ENCODE results near the gene PIK3C3.

PIK3C3 gene

DNA sequence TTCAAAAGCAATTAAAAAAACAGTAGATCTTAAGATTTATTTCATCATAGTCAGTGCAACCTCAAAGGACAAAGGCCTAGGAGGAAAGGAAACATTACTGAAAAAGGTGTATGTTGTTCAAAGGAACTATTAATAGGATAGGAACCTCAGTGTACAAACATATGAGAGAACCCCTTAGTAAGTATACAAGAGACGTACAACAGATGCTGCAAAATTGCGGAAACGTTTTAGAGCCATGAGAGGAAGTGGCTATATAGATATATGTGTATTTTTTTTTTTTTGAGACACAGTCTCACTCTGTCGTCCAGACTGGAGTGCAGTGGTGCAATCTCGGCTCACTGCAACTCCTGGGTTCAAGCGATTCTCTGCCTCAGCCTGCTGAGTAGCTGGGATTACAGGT, 22.2 kb downstream of the PIK3C3 start:
- no peak overlapping the region for H3K27ac ChIP-seq (ENCODE audit: low read depth, low read length)
- H3K9me3 ChIP-seq (ENCODE audit: insufficient read depth, low read length): no peaks in the 10 kb centered on the region
- TF ChIP-seq, protein P1, sequence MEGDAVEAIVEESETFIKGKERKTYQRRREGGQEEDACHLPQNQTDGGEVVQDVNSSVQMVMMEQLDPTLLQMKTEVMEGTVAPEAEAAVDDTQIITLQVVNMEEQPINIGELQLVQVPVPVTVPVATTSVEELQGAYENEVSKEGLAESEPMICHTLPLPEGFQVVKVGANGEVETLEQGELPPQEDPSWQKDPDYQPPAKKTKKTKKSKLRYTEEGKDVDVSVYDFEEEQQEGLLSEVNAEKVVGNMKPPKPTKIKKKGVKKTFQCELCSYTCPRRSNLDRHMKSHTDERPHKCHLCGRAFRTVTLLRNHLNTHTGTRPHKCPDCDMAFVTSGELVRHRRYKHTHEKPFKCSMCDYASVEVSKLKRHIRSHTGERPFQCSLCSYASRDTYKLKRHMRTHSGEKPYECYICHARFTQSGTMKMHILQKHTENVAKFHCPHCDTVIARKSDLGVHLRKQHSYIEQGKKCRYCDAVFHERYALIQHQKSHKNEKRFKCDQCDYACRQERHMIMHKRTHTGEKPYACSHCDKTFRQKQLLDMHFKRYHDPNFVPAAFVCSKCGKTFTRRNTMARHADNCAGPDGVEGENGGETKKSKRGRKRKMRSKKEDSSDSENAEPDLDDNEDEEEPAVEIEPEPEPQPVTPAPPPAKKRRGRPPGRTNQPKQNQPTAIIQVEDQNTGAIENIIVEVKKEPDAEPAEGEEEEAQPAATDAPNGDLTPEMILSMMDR (IDR thresholded peaks at IDR 0.05; ENCODE audit: insufficient read depth, low read length, poor library complexity, severe bottlenecking): no peak
- TF ChIP-seq EZH2phosphoT487 (conservative IDR thresholded peaks at IDR 0.05; ENCODE audit: low read length): no peak
- 0 out of 2 replicates have a peak, but pooled peaks cover 3% of the 10 kb centered on the region for H3K36me3 ChIP-seq (ENCODE audit: low read length)
- H3K4me3 ChIP-seq (ENCODE audit: insufficient read depth, low read length, poor library complexity, severe bottlenecking): no peak overlapping the region
- no peaks in the 10 kb centered on the region for H3K9me2 ChIP-seq (replicated peaks; ENCODE audit: insufficient read depth, low read length)
- no peaks in the 10 kb centered on the region for H3F3A ChIP-seq (ENCODE audit: insufficient read depth)
- H3K27me3 ChIP-seq (ENCODE audit: low read length): no peaks in the 10 kb centered on the region
- no peak overlapping the region for H2AFZ ChIP-seq (ENCODE audit: low read depth, low read length, severe bottlenecking)
- H3K9ac ChIP-seq (ENCODE audit: low read length): no peak overlapping the region
- H3K4me2 ChIP-seq (ENCODE audit: low read depth, low read length, poor library complexity, severe bottlenecking): no peak overlapping the region
- H3K79me2 ChIP-seq (ENCODE audit: insufficient read depth, low read length): 0 out of 2 replicates have a peak, but pooled peaks cover 7% of the 10 kb centered on the region
- H4K20me1 ChIP-seq (ENCODE audit: low read depth, low read length): no peaks in the 10 kb centered on the region

- Histone ChIP-seq H3K27me3 (ENCODE audit: low read length) (no peaks in the 10 kb centered on the region), H3K4me3 (ENCODE audit: insufficient read depth, low read length, poor library complexity, severe bottlenecking) (no peak overlapping the region)
- no peak for TF ChIP-seq EZH2phosphoT487 (conservative IDR thresholded peaks at IDR 0.05; ENCODE audit: low read length)
- TF ChIP-seq, protein P1 (IDR thresholded peaks at IDR 0.05; ENCODE audit: insufficient read depth, low read length, poor library complexity, severe bottlenecking): no peak
Measured at GRCh38 chr18:41982942-41983660, 28.1 kb downstream of the PIK3C3 start.

DNA sequence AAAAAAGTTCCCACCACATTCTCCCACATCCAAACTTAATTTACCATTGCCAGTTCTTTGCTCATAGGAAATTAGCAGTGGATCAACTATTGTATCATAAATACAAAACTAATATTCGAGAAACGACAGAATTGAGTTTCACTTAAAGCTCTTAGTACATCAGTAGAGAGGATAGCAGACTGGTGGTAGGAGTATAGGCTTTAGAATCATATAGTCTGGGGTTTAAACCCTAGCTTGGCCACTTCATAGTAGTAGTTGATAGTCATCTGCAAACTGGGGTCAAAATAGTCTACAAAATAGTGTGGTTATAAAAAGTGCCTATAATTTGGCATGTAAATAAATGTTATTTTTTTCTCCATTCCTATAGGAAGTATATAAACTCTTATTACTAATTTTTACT, 30.9 kb downstream of the PIK3C3 start:
- Histone ChIP-seq H3K27ac (ENCODE audit: low read depth, low read length) (no peak overlapping the region), H4K20me1 (ENCODE audit: low read depth, low read length) (no peaks in the 10 kb centered on the region), H2AFZ (ENCODE audit: low read depth, low read length, severe bottlenecking) (no peak overlapping the region), H3K79me2 (ENCODE audit: insufficient read depth, low read length) (0 out of 2 replicates have a peak, but pooled peaks cover 4% of the 10 kb centered on the region), H3K9me3 (ENCODE audit: insufficient read depth, low read length) (no peaks in the 10 kb centered on the region), H3K9ac (ENCODE audit: low read length) (no peak overlapping the region), H3K4me2 (ENCODE audit: low read depth, low read length, poor library complexity, severe bottlenecking) (no peak overlapping the region), H3F3A (ENCODE audit: insufficient read depth) (no peaks in the 10 kb centered on the region), H3K36me3 (ENCODE audit: low read length) (peaks cover 27% of the 10 kb centered on the region; the same call in 1 of the 2 replicates), H3K4me3 (ENCODE audit: insufficient read depth, low read length, poor library complexity, severe bottlenecking) (no peak overlapping the region), H3K9me2 (replicated peaks; ENCODE audit: insufficient read depth, low read length) (no peaks in the 10 kb centered on the region), H3K27me3 (ENCODE audit: low read length) (no peaks in the 10 kb centered on the region)
- no peak for TF ChIP-seq EZH2phosphoT487 (conservative IDR thresholded peaks at IDR 0.05; ENCODE audit: low read length)
- TF ChIP-seq, protein P1 (IDR thresholded peaks at IDR 0.05; ENCODE audit: insufficient read depth, low read length, poor library complexity, severe bottlenecking): no peak

More at GRCh38 chr18:41982942-41983660, 28.1 kb downstream of the PIK3C3 start:
- Histone ChIP-seq H3K4me2 (ENCODE audit: low read depth, low read length, poor library complexity, severe bottlenecking) (no peak overlapping the region), H3K9ac (ENCODE audit: low read length) (no peak overlapping the region), H3F3A (ENCODE audit: insufficient read depth) (no peaks in the 10 kb centered on the region), H4K20me1 (ENCODE audit: low read depth, low read length) (no peaks in the 10 kb centered on the region), H3K9me3 (ENCODE audit: insufficient read depth, low read length) (no peaks in the 10 kb centered on the region), H3K27ac (ENCODE audit: low read depth, low read length) (no peak overlapping the region), H3K9me2 (replicated peaks; ENCODE audit: insufficient read depth, low read length) (no peaks in the 10 kb centered on the region), H2AFZ (ENCODE audit: low read depth, low read length, severe bottlenecking) (no peak overlapping the region), H3K36me3 (ENCODE audit: low read length) (peaks cover 4% of the 10 kb centered on the region; the same call in 1 of the 2 replicates), H3K79me2 (ENCODE audit: insufficient read depth, low read length) (0 out of 2 replicates have a peak, but pooled peaks cover 4% of the 10 kb centered on the region)
